Upper lobe of left lung (tissue), 4 donors: ENCODE data around the gene MECP2.

Source experiments
- CTCF ChIP-seq, 6 experiments: fragments of 450-650 bp in 4 of 6; fragments of 200-600 bp in 2 of 6; sonication (generic) in 2 of 6; IDR thresholded peaks; one replicate each; pipeline ENCODE4 v1.5.1; 2016 to 2019; ENCODE audit warnings: antibody characterized with exemption in 6 of 6
- EP300 ChIP-seq, 4 donors: sonication (generic); formaldehyde crosslinking; IDR thresholded peaks; one replicate each; pipeline ENCODE4 v1.5.1; 2017; ENCODE audit warnings: antibody characterized with exemption in 4 of 4, control low read depth in 2 of 4
- POLR2A ChIP-seq, 4 donors: fragments of 450-650 bp; IDR thresholded peaks; one replicate each; pipeline ENCODE4 v1.5.1; 2016 to 2017; ENCODE audit warnings: antibody characterized with exemption in 4 of 4, mild to moderate bottlenecking in 2 of 4
- POLR2AphosphoS5 ChIP-seq, 2 donors: sonication (generic); formaldehyde crosslinking; IDR thresholded peaks; one replicate each; pipeline ENCODE4 v1.5.1; 2017; ENCODE audit warnings: antibody characterized with exemption in 2 of 2

- TF ChIP-seq CTCF (IDR thresholded peaks at IDR 0.05), result no peak
- no peak for TF ChIP-seq POLR2AphosphoS5 (IDR thresholded peaks at IDR 0.05)
- no peak for TF ChIP-seq EP300 (IDR thresholded peaks at IDR 0.05)
- TF ChIP-seq POLR2A (IDR thresholded peaks at IDR 0.05), result no peak
Measured at GRCh38 chrX:153999359-154000037, 98.0 kb downstream of the MECP2 start.
